ENCODE data around the gene PLEKHM1. TPM values are rescaled to one million over a fixed set of nuclear protein-coding genes. Genes with fewer than 3 reads are reported as not detected.

The PLEKHM1 gene
- total RNA-seq, 2 experiments from 2014 or later, result 18.8 to 20.0 TPM

DNA sequence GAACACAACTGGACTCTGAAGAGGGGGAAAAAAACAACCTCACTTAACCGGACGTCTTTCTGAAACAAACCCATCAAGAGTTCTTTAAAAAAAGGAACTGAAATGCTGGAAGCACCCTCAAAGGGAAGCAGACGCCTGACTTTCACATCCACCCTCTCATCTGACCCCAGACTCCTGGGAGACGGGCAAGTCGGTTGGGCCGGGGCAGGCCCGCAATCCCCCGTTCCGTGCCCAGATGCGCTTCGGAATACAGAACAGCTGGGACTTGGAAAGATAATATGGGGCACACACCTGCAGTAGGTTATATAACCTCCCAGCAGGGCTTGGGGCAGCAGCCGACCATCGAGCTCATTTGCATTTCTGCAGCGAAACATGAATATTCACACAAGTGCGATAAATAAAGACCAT lies 61.6 kb downstream of the PLEKHM1 start:
- peaks cover 6% of the 10 kb centered on the region for H3K27me3 Mint-ChIP-seq
- H3K9me3 Mint-ChIP-seq, result no peaks in the 10 kb centered on the region
- H3K4me3 Mint-ChIP-seq, result peak overlapping the region; percentile 26
- no peak for ATAC-seq
- intact Hi-C loops (cut with micrococcal nuclease), result no loop called here
- peaks cover 14% of the 10 kb centered on the region for H3K4me1 Mint-ChIP-seq (ENCODE audit: low read depth)
- ChIA-PET CTCF (interaction anchor here (0.7 to 1.9 kb wide), 14 partner anchors 10 to 280 kb away, joined by 3 to 7 read pairs (median 3); no protein-coding TSS in a partner anchor), POLR2A (interaction anchor here (0.6 kb wide), 1 partner anchor 265 kb away, joined by 3 read pairs; no protein-coding TSS in a partner anchor)
- no peak for TF ChIP-seq CTCF (IDR thresholded peaks at IDR 0.05)
- no peaks in the 10 kb centered on the region for H3K36me3 Mint-ChIP-seq (ENCODE audit: low read depth)
- H3K27ac Mint-ChIP-seq, result no peak overlapping the region
- no peak for DNase-seq

DNA sequence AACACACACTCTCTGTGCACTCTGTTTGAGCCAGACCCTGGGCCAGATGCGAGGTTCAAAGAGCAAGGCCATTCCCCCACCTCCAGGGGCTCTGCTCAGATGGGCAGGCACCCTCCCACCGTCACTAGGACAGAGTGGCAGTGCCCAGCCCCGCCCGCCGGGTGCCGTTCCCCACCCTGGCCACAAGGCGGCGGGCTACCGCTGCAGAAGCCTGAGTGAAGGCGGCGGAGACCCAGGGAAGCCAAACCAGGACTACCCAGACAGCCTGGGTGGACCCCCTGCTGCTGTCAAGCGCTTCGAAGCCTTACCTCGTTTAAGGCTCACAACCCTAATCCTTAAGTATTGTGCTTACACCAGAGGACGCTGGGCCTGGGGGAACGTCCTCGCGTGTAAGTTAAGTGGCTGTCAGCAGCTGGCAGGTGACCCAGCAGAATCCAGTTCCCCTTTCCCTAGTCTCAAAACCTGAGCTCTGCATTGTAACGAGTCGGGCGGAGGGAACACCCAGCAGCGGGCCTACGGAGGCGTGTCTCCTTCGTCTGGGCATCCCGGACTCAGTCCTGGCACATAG lies 62.4 kb downstream of the PLEKHM1 start:
- TF ChIP-seq CTCF (IDR thresholded peaks at IDR 0.05), result peak; percentile 99
- ChIA-PET POLR2A (interaction anchor here (0.6 kb wide), 3 partner anchors 41 to 264 kb away, joined by 3 read pairs; no protein-coding TSS in a partner anchor), CTCF (interaction anchor here (0.7 to 1.9 kb wide), 15 partner anchors 9 to 279 kb away, joined by 3 to 7 read pairs (median 3); no protein-coding TSS in a partner anchor)
- Mint-ChIP-seq H3K4me3 (peak overlapping the region; percentile 26), H3K4me1 (ENCODE audit: low read depth) (peaks cover 14% of the 10 kb centered on the region), H3K36me3 (ENCODE audit: low read depth) (no peaks in the 10 kb centered on the region), H3K9me3 (no peaks in the 10 kb centered on the region), H3K27me3 (peaks cover 6% of the 10 kb centered on the region), H3K27ac (no peak overlapping the region)
- ATAC-seq, result peak; percentile 73
- intact Hi-C loops (cut with micrococcal nuclease), result no loop called here
- DNase-seq, result peak; percentile 86

GRCh38 chr17:45427181-45427835 lies 63.2 kb downstream of the PLEKHM1 start:
- POLR2A ChIA-PET, result interaction anchor here (0.6 to 2.4 kb wide), 2 partner anchors 16 to 40 kb away, joined by 3 to 11 read pairs; no protein-coding TSS in a partner anchor
- TF ChIP-seq CTCF (IDR thresholded peaks at IDR 0.05), result no peak
- Mint-ChIP-seq H3K4me3 (no peak overlapping the region), H3K36me3 (ENCODE audit: low read depth) (no peaks in the 10 kb centered on the region), H3K4me1 (ENCODE audit: low read depth) (peaks cover 14% of the 10 kb centered on the region), H3K9me3 (no peaks in the 10 kb centered on the region), H3K27ac (no peak overlapping the region), H3K27me3 (peaks cover 6% of the 10 kb centered on the region)
- no peak for ATAC-seq
- DNase-seq, result no peak
- CTCF ChIA-PET, result interaction anchor here (0.6 to 1.9 kb wide), 6 partner anchors 9 to 201 kb away, joined by 3 to 6 read pairs (median 4); no protein-coding TSS in a partner anchor
- intact Hi-C loops (cut with micrococcal nuclease), result no loop called here

DNA sequence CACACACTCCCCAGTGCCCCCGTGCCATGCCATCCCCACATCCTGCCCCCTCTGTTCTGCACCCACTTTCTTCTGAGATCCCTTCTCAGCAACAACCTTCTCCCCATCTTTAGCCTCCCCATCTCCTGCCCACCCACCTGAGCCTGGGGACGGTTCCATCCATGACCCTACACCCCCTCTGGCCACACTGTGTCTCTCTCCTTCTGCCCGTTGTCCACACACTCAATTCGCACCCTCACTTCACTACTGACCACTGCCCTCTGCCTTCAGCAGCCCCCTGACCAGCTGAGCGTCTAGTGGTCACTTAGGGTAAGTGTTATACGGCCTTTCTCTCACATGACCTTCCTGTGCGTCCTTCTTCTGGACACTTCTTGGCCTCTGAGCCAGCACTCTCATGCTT lies 64.0 kb downstream of the PLEKHM1 start:
- Mint-ChIP-seq H3K36me3 (ENCODE audit: low read depth) (no peaks in the 10 kb centered on the region), H3K4me1 (ENCODE audit: low read depth) (peaks cover 14% of the 10 kb centered on the region), H3K27me3 (peaks cover 6% of the 10 kb centered on the region), H3K9me3 (no peaks in the 10 kb centered on the region), H3K4me3 (no peak overlapping the region), H3K27ac (no peak overlapping the region)
- intact Hi-C loops (cut with micrococcal nuclease), result no loop called here
- CTCF ChIA-PET, result interaction anchor here (0.6 to 1.2 kb wide), 2 partner anchors 21 to 103 kb away, joined by 3 read pairs; no protein-coding TSS in a partner anchor
- no peak for DNase-seq
- TF ChIP-seq CTCF (IDR thresholded peaks at IDR 0.05), result no peak
- ATAC-seq, result no peak
- POLR2A ChIA-PET, result interaction anchor here (2.4 kb wide), 1 partner anchor 15 kb away, joined by 11 read pairs; no protein-coding TSS in a partner anchor

Data from activated CD8-positive, alpha-beta T cell treated with anti-CD3 and anti-CD28 coated beads for 36 hours (primary cell).